Superior temporal gyrus (tissue), 1 donor: Measurements from ENCODE around the gene DNAJC30.

Experiments used
- DNase-seq: peaks from one replicate; pipeline ENCODE4 v3.0.0-alpha.2; 2016; ENCODE audit errors: extremely low spot score

The DNAJC30 gene

DNA sequence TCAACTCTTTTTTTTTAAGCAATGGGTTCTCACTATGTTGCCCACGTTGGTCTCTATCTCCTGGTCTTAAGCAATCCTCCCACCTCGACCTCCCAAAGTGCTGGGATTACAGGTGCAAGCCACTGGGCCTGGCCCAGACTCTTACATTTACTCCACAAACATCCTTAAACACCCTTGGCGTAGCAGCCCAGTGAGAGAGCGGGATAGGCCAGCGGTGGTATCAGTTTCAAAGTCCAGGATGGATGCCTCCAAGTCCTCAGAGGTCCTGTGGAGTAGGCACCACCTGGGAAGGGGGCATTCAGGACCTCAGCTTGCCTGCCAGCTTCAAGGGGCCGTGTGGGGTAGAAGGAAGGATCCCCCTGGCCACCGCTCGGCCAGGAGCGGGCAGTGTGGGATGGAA, 33.7 kb downstream of the DNAJC30 start:
- no peak for DNase-seq

DNA sequence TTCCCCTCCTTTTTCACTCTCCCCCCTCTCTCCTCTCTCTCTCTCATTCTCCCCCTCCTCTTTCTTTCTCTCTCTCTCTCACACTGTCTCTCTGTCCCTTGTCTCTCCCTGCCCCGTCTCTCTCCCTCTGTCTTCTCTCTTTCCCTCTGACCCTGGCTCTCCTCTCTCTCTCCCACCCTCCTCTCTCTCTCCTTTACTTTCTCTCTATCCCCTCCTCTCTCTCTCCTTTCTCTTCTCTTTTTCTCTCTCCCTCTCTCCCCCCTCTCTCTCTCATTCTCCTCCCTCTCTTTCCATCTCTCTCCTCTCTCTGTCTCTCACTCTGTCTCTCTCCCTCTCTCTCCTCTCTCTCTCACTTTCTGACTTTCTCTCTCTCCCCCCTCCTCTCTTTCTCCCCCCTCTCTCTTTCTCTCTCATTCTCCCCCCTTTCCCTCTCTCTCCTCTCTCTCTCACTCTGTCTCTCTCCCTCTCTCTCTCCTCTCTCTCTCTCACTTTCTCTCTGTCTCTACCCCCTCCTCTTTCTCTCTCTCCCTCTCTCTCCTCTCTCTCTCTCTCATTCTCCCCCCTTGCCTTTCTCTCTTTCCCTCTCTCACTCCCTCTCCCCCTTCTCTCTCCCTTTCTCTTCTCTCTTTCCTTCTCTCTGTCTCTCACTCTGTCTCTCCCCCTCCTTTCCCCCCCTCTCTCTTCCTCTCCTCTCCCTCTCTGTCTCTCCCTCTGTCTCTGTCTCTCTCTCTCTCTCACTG, 34.5 kb downstream of the DNAJC30 start:
- DNase-seq = no peak

DNA sequence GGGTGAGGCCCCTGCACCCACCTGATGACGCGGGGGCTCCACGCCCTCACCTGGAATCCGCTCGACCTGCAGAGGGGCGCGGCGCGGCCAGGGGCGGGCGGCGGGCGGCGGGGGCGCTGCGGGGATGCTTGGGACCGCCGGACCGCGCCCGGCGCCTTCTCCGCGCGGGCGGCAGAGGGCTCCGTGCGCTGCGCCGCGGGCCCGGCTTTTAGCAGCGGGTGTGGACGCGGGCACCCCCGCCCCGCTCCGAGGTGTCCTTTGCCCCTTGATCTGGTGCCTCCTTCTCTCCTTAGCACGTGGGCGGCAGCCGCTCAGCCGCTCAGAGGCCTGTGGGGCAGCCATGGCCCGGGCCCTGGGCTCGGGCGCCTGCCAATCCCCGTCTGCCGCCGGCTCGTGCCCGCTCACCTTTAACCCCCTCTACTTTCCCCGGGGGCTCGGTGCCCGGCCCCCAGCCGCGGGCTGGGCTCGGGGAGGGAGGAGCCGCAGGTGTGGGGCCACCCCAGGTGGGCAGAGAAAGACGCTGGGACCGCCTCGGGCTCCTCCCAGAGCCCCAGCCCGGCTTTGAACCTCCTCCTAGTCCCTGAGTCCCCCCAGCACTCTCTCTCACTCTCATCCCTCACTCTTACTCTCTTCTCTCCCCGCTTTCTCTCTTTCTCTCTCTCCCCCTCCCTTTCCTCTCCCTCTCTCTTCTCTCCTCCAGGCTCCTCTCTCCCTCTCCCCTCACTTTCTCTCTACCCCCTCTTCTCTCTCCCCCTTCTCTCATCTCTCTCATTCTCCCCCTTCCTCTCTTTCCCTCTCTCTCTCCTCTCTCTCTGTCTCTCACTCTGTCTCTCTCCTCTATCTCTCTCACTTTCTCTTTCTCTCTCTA, 35.3 kb downstream of the DNAJC30 start:
- DNase-seq = no peak

DNA sequence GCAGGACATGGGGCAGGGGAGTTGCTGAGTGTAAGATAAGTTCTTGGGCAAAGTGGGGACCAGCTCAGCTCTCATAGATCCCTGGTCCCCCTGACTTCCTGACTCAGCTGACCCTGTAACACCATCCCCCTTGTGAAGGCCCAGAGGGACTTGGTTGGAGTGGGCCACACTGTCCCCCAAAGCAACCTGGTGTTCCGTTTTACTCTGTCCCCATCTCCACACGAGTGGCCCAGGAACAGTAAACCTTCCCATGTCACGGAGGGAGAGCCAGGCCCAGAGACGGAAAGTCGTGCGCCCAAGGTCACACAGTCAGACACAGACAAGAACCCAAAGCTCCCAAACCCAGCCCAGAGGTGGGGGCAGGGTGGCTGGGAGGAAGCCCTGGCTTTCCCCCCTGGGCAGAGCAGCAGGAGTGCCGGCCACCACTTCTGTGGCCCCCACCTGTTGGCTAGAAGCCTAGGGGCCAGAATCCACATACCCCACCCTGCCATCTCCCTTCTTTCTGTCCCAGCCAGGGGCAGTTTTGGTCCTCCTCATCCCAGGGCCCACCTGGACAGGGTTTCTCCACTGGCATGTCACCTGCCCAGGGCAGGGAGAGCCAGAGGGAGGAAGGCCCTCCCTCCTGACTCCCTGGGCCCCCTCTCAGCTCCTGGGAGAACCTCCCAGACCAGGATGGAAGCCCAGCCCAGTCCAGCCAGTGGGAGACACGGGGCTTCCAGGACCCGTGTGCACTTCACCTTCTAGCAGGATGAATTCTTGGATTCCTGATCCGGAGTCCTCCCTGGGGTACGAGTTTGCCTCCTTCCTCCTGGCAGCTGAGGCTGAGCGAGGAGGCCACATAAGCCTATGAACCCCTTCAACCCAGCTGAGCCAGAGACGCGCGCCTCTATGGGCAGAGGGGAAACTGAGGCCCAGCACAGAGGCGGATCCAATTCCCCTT, 36.2 kb downstream of the DNAJC30 start:
- DNase-seq = no peak

DNA sequence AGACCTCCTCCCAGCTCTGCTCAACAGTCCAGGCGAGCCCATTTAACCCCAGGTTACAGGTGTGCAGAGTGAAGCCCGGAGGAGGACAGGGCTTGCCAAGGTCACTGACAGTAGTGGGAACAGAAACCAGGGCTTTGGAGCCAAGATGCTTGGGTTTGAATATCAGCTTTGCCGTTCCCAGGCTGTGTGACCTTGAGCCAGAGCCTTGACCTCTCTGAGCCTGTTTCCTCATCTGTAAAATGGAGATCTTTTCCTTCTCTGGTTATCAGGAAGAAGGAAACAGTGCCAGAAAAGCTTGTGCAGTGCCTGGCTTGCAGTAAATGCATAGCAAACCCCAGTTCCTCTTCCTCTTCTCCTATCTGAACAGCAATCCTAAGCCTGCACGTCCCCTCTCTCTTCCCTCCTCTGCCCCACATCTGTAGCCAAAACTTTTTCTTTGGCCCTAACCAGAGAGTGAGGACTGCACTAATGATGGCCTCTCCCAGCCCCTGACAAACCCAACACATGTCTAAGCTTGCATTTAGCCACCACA, 37.5 kb downstream of the DNAJC30 start:
- DNase-seq = no peak

DNA sequence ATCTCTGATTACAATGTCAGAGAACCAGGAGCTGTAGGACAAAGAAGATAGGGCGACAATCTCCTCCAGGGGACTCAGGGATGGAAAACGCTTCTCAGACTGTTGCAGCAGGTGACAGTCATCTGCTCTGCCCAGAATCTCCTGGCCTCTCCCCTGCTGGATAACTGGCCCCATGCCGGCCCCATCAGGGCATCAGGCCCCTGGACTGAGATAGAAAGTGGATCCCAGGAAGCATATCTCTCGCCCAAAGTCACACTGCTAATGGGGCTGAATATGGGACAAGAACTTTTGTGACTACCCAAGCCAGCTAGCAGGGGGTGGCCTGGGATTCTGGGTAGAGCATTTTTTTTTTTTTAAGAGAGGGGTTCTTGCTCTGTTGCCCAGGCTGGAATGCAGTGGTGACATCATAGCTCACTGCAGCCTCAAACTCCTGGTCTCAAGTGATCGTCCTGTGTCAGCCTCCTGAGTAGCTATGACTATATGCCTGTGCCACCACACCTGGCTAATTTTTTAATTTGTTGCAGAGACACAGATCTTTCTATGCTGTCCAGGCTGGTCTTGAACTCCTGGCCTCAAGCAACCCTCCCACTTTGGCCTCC, 38.5 kb downstream of the DNAJC30 start:
- DNase-seq = no peak

DNA sequence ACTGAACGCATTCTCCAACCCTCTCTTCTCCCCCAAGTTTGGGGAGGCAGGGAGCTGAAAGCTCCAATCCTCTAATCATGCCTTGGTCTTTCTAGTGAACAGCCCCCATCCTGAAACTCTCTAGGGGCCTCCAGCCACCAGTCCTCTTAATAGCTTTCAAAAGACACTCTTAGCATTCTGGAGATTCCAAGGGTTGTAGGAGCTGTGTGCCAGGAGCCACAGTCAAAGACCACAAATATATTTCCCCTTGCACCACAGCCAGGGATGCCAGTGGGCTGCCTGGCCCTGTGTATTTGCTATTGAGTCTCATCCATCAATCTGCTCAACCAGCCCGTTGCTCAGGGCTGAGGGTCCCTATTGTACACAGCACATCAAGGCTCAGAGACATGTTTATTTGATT, 40.4 kb downstream of the DNAJC30 start:
- DNase-seq = no peak

DNA sequence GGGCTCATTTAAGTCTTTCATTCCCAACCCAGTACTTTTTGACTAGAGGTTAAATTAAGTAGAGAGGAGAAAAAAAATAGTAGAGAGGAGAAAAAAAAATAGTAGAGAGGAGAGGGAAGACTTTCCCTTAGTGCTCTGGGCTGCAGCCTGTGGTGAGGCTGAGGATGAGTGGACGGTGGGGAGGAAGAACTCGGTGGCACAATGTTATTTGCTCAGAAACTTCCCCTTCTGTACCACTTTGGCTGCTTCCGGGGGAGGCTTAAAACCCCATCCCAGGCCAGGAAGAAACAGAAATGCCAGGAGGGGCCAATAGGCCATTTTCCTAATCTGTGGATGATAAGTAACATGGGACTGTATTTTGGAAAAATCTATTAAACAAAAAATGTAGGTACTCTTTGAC, 44.3 kb downstream of the DNAJC30 start:
- no peak for DNase-seq

DNA sequence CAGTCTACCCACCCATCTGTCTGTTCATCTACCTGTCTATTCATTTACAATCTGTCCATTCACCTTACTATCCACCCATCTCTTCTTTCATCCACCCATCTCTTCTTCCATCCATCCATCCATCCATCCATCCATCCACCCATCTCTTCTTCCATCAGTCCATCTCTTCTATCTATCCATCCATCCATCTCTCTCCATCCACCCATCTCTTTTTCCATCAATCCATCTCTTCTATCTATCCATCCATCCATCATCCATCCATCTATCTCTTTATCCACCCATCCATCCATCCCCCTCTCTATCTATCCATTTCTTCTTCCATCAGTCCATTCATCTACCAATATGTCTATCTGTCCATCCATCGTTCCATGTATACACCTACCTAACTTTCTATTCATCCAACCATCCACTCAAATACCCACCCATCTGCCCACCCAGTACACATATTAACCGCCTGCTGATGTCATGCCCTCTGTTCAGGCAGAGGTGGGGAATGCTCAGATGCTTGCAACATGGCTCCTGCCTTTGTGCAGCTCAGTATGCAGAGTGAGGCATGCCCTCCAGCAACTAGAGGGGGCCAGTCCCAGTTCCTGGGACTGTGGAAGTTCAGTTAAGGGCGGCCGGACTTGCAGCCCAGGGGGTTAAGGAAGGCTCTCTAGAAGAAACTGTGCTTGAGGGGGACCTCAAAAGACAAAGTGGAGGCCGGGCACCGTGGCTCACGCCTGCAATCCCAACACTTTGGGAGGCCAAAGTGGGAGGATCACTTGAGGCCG, 47.6 kb downstream of the DNAJC30 start:
- DNase-seq = no peak

DNA sequence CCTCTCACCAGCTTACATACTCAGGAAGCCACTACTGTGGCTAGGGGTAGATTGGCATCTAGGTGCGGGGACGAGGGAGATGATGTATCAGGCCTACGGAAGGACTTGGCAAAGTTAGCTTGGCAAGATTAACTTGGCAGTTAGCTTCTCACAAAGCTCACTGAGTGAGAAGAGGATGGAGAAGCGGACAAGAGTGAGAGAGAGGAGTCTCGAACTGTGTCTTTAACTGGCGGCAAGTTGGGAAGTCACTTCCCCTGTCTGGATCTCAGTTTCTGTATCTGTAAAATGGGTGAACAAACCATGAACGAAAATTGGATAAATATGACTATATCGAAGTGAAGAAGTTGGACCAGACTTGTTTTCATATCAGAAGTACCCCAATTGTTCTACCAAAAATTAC, 49.4 kb downstream of the DNAJC30 start:
- DNase-seq = no peak

DNA sequence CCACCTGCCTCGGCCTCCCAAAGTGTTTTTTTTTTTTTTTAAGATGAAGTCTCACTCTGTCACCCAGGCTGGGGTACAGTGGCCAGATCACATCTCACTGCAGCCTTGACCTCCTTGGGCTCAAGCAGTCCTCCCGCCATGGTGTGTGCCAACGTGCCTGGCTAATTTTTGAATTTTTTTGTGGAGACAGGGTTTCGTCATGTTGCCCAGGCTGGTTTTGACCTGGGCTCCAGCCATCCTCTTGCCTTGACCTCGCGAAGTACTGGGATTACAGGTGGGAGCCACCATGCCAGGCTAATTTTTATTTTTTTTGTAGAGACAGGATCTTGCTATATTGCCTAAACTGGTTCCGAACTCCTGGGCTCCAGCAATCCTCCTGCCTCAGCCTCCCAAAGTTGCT, 49.9 kb downstream of the DNAJC30 start:
- no peak for DNase-seq

DNA sequence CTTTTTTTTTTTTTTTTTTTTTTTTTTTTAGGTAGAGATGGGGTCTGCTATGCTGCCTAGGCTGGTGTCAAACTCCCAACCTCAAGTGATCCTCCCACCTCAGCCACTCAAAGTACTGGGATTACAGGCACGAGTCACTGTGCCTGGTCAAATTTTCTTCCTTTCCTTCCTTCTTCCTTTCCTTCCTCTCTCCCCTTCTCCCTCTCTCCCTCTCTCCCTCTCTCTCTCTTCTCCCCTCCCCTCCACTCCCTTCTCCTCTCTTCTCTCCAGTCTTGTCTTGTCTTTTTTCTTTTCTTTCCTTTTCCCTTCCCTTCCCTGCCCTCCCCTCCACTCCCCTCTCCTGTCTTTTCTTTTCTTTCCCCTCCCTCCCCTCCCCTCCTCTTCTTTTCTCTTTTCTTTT, 51.7 kb downstream of the DNAJC30 start:
- DNase-seq = no peak
